ENCODE measurements around the gene MAP2K7.
"Not testable (repeated sequence)": the region's sequence is repeated elsewhere in the genome, so short reads cannot be mapped to it uniquely, and the experiment has no call there.

MAP2K7 gene

DNA sequence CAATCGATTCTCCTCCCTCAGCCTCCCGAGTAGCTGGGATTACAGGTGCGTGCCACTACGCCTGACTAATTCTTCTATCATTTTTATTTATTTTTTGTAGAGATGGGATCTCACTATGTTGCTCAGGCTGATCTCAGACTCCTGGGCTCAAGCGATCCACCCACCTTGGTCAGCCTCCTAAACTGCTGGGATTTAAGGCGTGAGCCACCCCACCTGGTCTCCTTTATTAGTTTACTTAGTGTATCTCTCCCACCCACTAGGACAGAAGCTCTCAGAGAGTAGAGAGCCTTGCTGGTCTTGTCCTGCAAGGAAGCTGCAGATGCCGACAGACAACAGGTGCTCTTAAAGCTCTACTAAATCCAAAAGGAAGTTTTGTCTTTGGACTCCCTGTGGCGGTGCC, 17.9 kb upstream of the MAP2K7 start:
- DNase-seq, result no peak

DNA sequence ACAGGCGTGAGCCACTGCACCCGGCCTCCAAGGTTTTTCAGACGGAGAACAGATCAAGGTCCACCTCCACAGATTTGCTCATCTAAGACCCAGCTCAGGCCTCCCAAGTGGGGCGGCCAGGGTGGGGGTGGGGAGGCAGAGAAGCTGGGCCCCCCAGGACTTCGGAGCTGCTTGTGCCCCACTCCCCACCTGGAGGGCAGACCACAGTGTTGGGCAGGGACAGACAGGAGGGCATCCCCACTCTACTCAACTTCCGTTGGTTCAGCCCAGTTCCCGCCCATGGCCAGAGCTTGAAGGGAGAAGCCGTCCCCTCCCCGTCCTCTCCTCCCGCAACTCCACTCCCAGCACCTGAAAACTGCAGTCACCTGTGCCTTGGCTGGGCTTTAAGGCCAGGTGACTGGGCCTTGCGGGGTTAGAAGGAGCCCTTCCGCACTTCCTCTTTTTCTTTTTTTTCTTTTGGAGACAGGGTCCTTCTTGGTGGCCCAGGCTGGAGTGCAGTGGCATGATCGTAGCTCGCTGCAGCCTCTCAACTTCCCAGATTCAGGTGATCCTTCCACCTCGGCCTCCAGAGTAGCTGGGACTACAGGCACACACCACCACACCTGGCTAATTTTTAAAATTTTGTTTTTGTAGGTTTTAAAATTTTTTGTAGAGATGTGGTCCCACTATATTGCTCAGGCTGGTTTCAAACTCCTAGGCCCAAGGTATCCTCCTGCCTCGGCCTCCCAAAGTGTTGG, 16.1 kb upstream of the MAP2K7 start:
- DNase-seq, result no peak

DNA sequence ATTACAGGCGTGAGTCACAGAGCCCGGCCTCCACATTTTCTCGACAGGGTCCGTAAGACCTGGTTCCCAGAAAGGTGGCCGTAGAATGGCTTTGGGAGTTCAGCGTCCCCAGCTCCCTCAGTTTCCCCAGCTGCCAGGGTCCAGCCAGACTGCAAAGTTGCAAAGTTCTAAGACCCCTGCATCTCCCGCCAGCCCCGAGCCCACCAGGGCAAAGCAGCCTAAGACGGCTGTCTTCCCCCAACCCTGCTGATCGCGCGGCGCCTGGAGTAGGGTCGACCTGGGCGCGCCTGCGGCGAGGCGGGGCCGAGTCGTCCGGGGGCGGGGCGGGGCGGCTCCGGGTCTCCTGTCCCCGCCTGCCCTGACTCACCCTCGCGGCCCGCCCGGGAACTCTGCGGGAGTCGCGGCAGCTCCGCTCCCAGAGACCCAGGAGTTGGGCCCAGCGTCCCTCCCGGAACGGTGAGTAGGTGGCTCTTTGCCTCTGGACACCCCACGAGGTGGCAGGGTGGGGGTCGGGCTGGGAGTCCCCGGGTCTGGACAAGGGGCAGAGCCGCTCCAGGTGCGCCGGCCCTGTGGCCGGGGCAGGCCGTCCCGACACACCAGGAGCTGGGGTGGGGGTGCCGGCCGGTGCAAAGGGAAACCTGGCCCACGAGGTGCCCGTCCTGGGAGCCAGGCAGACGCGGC, 15.4 kb upstream of the MAP2K7 start, which contains the start of gene LRRC8E:
Gene LRRC8E (plus strand): TSS at position 366 of the 681 bp plus-strand sequence. CDS start 7,094 bp downstream, outside the sequence.
- DNase-seq, result no peak

DNA sequence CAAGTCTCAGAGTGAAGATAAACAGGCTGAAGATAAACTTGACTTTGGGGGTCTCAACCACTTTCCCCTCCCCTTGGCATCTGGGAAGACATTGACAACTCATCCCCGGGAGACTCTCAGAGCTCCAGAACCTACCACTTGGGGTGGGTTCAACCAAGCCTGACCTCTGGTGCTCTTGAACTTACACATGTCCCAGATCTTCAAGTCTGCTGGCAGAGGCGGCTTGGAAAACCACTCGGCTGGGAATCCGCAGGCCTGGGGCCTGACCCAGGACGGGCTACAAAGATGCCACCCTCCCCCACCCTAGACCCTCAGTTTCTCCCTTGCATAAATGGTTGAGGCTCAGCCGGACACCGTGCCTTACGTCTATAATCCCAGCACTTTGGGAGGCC, 14.9 kb upstream of the MAP2K7 start:
- no peak for DNase-seq

DNA sequence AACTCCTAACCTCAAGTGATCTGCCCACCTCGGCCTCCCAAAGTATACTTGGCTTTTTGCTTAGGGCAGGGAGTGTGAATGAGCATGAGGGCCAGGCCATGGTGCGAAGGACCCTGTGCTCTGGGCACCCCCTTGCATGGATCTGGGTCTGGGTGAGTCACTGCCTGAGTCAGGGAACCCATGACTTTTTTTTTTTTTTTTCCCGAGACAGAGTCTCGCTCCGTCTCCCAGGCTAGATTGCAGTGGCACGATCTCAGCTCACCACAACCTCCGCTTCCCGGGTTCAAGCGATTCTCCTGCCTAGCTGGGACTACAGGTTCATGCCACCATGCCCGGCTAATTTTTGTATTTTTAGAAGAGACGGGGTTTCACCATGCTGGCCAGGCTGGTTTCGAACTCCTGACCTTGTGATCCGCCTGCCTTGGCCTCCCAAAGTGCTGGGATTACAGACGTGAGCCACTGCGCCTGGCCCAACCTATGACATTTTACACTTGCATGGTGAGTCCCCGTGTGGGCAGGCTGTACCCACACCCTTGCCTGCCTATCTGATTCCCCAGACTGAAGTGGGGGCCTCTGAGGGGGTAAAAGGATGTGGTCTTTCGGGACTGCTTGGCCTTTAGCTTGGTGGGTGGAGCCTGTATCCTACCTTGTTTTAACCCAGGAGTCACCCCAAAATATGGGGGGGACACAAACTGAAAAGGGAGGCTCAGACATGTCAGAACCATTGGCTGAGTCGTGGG, 10.1 kb upstream of the MAP2K7 start:
- not testable (repeated sequence) for DNase-seq

DNA sequence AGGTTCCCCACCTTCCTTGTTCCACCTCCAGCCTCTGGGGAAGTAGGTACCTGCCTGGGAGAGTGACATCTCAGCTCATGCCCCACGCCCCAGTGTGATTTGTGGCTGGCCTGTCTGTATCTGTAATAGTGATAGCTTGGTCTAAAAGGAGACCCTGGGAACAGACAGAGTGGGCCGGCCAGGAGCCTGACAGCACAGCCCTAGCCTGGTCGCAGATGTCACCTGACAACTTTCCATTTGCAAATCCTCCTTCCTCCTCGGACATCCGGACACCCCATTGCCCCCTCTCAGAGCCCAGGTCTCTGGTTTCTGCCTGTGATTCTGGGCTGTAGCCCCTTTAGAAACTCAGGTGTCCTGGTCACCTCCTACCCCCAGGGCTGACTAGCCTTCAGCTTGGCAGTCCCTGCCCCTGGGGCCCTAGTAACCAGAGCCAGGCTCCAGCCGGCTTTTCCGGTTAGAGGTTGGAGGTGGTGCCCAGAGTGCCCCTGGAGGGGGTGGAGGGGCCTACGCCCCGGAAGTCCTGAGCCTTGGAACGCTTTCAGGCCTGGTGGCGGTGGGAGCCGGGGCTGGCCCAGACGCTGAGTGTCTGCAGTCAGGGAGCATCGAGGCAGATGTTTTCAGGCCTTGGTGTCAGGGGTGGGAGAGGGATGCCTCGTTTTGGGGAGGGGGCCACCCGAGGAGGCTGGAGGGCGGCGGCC, 8.9 kb upstream of the MAP2K7 start:
- DNase-seq, result no peak

DNA sequence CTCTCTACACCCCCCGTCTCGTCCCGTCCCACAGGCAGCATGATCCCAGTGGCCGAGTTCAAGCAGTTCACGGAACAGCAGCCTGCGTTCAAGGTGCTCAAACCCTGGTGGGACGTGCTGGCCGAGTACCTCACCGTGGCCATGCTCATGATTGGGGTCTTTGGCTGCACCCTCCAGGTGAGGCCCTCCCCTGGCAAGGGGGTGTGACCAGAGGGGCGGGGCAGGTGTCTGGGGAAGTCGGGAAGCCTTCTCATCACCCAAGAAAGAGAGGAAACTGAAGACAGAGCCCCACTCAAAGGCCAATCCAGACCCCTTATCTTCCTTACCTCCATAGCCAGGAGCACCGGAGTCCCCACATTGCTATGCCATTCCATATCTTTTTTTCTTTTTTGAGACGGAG, 8.1 kb upstream of the MAP2K7 start:
- no peak for DNase-seq

DNA sequence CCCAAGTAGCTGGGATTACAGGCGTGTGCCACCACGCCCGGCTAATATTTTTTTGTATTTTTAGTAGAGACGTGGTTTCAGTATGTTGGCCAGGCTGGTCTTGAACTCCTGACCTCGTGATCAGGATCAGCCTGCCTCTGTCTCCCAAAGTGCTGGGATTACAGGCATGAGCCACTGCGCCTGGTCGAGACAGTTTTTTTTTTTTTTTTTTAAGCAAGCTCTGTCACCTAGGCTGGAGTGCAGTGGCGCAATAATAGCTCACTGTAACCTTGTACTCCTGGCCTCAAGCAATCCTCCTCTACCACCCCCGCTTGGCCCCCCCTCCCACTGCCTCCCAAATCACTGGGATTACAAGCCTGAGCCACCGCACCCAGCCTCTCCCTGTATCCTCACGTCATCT, 6.4 kb upstream of the MAP2K7 start:
- no peak for DNase-seq

DNA sequence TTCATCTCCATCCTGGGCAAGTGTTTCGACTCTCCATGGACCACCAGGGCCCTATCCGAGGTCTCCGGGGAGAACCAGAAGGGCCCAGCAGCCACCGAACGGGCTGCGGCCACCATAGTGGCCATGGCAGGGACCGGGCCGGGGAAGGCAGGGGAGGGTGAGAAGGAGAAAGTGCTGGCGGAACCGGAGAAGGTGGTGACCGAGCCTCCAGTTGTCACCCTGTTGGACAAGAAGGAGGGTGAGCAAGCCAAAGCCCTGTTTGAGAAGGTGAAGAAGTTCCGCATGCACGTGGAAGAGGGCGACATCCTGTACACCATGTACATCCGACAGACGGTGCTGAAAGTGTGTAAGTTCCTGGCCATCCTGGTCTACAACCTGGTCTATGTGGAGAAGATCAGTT, 4.7 kb upstream of the MAP2K7 start:
- no peak for DNase-seq

DNA sequence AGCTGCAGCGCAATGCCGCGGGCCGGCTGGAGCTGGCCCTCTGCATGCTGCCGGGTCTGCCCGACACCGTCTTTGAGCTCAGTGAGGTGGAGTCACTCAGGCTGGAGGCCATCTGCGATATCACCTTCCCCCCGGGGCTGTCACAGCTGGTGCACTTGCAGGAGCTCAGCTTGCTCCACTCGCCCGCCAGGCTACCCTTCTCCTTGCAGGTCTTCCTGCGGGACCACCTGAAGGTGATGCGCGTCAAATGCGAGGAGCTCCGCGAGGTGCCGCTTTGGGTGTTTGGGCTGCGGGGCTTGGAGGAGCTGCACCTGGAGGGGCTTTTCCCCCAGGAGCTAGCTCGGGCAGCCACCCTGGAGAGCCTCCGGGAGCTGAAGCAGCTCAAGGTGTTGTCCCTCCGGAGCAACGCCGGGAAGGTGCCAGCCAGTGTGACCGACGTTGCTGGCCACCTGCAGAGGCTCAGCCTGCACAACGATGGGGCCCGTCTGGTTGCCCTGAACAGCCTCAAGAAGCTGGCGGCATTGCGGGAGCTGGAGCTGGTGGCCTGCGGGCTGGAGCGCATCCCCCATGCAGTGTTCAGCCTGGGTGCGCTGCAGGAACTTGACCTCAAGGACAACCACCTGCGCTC, 3.8 kb upstream of the MAP2K7 start:
- DNase-seq, result no peak

DNA sequence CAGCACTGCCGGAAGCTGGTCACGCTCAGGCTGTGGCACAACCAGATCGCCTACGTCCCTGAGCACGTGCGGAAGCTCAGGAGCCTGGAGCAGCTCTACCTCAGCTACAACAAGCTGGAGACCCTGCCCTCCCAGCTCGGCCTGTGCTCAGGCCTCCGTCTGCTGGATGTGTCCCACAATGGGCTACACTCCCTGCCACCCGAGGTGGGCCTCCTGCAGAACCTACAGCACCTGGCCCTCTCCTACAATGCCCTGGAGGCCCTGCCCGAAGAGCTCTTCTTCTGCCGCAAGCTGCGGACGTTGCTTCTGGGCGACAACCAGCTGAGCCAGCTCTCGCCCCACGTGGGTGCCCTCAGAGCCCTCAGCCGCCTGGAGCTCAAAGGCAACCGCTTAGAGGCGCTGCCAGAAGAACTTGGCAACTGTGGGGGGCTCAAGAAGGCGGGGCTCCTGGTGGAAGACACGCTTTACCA, 3.2 kb upstream of the MAP2K7 start:
- DNase-seq, result no peak

DNA sequence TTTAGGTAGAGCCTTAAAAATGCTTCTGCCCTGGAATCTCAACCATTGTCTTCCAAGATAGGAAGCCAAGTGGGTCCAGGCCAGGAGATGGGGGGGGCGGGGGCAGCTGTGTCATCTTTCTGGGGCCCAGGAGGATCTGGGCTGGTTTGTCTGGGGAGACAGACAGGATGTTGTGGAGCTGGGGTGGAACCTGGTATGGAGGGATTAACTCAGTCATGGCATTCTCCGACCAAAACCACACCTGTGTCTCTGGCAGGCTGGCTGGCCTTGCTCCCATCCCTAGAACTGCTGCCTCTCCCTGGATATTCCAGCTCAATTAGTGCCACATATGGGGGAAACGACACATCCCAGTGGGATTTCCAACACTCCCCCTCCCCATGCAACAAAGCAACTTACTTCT, 2.7 kb upstream of the MAP2K7 start:
- DNase-seq, result no peak

DNA sequence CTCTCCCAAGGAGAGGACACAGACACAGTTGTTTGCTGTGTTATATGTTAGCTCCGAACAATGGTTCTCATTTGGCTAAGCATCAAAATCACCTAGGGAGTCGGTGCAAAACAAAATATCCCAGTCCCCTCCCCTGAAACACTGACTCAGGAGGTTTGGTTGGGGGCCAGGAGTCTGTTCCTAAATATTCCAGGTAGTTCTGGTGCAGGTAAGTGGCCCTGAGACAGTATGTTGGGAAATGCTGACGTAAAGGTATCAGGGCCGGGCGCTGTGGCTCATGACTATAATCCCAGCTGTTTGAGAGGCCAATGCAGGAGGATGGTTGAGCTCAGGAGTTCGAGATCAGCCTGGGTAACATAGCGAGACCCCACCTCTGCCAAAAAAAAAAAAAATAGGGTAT, 2.3 kb upstream of the MAP2K7 start:
- no peak for DNase-seq

DNA sequence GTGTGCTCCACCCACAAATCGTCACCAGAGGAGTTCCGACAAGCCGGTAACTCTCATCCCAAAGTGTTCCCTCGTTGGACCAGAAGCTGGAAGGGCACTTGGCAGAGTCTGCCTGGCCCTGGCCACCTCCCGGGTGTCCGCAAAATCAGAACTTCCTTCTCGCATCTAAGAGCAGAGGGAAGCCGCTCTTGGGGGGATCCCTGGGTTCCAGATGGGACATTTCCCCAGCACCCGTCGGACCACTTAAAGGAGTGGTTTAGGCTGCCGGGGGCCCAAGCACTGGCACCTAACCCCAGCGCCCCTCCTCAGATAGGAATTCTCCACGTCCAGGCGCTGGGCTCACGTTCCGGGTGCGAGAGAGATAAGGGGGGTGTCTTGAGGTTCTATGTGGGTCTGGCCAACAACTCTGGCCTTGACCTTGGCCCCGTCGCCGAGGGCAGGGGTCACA, 857 bp upstream of the MAP2K7 start:
- no peak for DNase-seq

DNA sequence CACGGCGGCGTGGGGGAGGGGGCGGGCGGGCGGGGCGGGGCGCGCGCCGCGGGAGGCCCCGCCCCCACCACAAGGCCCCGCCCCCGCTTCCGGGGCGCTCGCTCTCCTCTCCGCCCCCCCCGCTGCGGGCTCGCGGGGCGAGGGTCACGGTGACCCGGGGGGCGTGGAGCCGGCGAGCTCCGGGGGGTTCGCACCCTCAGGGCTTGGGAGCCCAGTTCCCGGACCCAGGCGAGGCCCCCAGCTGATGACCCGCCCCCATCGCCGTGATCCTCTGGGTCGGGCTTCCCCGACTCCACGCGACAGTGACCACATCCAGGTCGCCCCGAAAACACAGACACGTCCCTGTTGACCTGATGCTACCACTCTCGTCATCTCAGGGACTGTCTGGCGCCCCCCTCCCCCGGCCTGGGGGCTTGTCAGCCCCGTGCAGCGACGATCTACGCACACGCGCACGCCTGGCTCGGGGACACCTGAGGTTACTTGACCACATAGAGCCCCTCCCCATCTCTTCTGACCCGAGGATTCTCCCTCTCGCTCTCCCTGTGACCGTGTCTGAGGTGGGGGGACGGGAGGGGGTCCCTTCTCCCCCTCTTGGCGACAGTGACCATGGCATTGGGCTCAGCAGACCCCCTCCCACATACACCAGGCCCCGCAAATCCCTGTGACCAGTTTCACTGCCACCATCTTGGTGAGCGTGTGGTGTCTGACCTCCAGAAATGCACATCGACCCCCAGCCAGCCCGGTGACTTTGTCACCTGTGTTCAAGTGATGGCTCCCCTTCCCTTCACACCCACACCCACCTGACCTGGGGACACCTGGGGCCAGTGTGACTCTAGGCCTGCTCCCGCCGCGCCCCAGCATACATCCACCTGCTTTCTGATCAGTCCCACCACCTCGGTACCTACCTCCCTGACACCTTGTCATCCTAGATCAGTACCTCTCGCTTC, 670 bp downstream of the MAP2K7 start:
- DNase-seq, result peak; percentile 78

DNA sequence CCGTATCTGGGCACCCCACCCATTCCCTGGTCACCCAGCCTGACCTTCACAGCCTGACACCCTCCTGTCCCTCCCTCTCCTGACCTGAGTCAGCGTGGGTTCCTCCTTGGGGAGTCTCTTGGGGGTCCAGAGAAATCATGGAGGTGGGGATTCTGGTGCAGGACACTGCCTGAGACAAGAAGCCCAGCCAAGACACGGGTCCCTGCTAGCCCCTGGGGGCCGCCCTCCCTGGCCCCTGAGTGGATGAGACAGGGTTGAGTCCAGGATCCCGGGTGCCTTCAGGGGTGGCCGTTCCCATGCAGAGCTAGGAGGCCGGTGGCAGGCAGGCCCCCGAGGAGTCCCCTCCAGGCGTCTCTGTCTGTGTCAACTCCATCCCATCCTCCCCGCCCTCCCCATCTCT, 1.6 kb downstream of the MAP2K7 start:
- no peak for DNase-seq

DNA sequence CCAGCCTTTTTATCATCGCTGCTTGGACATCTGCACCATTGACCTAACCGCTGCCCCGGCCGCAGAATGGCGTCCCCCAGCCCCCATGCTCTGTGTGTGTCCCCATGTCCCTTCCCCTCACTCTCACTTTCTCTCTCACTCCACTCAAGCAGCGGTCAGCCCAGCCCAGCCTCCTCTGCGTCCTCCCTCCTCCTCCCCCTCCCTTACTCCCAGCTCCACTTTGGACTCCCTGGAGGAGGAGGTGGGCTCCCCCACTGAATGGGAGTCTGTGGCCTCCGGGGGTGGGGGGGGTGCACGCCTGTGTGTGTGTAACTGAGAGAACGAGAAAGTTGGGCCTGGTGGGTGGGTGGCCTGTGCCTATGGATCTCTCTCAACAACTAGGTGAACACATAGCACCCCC, 2.2 kb downstream of the MAP2K7 start:
- DNase-seq, result no peak

DNA sequence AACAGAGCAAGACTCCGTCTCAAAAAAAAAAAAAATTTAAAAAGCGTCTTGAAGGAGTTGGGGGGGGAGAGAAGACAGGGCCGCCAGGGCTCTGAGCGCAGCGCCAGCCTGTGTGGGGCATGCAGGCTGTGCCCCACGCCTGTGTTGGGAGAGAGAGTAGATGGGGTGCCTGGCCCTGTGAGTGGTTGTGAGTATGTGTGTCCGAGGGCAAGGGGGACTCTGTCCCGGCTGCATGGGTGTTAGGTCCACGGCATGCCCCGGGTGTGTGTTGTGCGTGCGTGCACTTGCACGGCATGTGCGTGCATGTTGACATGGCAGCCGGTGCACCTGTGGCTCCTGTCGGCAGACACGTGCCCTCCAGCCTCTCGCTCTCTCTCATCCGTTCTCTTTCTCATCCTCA, 3.4 kb downstream of the MAP2K7 start:
- no peak for DNase-seq

DNA sequence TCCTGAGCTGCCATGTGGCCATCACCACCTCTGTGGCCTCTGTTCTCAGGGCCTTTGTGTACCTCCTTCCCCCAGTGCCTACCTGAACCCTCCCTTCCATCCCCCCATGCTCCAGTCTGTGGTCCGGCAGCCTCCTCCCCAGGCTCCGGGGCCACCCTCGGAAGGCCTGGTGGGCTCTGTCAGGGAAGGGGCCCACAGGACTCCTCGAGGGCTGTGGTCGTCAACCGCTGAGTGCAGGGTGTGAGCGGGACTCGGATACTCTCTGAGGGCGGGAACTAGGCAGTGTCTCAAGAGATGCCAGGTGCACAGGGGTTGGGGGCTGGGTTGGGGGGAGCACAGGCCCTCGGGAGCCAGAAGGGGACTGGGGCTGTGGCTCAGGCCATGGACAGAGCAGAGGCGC, 3.9 kb downstream of the MAP2K7 start:
- DNase-seq, result no peak

DNA sequence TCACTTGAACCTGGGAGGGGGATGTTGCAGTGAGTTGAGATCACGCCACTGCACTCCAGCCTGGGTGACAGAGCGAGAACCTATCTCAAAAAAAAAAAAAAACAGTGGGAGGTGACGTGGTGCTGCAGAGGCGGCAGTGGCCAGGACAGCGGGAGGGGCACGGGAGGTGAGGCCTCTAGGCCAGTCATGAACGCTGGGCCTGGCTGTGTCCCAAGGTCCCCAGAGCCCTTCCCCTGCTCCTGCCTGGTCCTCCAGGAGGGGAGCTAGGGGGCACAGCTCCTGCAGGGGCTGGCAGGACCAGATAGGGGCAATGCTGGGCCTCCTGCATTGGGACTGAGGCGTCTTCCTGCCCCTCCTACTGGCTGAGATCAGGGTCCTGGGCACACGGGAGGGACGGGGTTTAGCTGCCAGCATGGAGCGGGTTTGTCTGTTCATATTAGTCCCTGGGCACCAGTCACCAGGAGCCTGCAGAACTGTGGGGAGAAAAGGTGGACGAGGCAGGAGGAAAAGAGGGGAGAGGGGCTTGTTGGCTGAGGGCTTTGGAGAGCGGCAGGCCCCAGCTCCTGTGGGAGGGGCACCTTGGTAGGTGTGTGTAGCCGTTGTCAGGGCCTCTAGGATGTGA, 4.5 kb downstream of the MAP2K7 start:
- no peak for DNase-seq

Data from midbrain (tissue), 1 donor.